Heart right ventricle (tissue), 16 donors: ENCODE data around the gene SMYD3. TPM values are rescaled to one million over a fixed set of nuclear protein-coding genes. Genes with fewer than 3 reads are reported as not detected.

Source experiments
- ATAC-seq, 8 donors: fragments of 200-7000 bp; cut with Tn5 transposase; one replicate each; pipeline ENCODE4 v1.9.1; 2020; ENCODE audit warnings: mild to moderate bottlenecking in 8 of 8, moderate library complexity in 8 of 8, moderate number of reproducible peaks in 1 of 8
- DNase-seq, 2 donors: peaks; one replicate each; pipeline ENCODE4 v3.0.0-alpha.2; 2020
- H3K27ac ChIP-seq, 10 donors: fragments of 200-600 bp; sonication (generic) in 2 of 10; one replicate each; pipeline versions ENCODE4 v1.5.0 to v1.8.0; 2020 to 2022; ENCODE audit warnings: mild to moderate bottlenecking in 3 of 10
- H3K27me3 ChIP-seq, 7 donors: fragments of 200-600 bp; one replicate each; pipeline ENCODE4 v1.8.0; 2021 to 2022; ENCODE audit warnings: mild to moderate bottlenecking in 2 of 7
- H3K36me3 ChIP-seq, 9 donors: fragments of 200-600 bp; sonication (generic) in 1 of 9; one replicate each; pipeline versions ENCODE4 v1.5.0 to v1.8.0; 2020 to 2022; ENCODE audit warnings: mild to moderate bottlenecking in 2 of 9
- H3K4me1 ChIP-seq, 9 donors: fragments of 200-600 bp; sonication (generic) in 1 of 9; one replicate each; pipeline versions ENCODE4 v1.5.0 to v1.8.0; 2020 to 2022; ENCODE audit warnings: mild to moderate bottlenecking in 4 of 9
- H3K4me3 ChIP-seq, 10 donors: fragments of 200-600 bp; sonication (generic) in 2 of 10; one replicate each; pipeline versions ENCODE4 v1.5.0 to v1.8.0; 2020 to 2022; ENCODE audit warnings: mild to moderate bottlenecking in 7 of 10, moderate library complexity in 2 of 10
- H3K9me3 ChIP-seq, 11 donors: fragments of 200-600 bp in 10 of 11; sonication (generic) in 2 of 11; one replicate each; pipeline versions ENCODE4 v1.5.0 to v1.8.0; 2013 to 2022; ENCODE audit warnings: mild to moderate bottlenecking in 2 of 11, control low read depth in 1 of 11, moderate library complexity in 1 of 11
- WGBS, 2 donors: extraction: QIAGEN DNeasy Blood & Tissue Kit; methylation state at CpG; one replicate each; pipeline ENCODE4 v1.1.7; 2013; ENCODE audit warnings: inconsistent platforms in 1 of 2; 5-methylcytosine and 5-hydroxymethylcytosine counted together
- intact Hi-C, 10 donors: fragments of 100-400 bp; cut with DNase I; formaldehyde crosslinking; loops; one replicate each; pipeline versions ENCODE4 v1.11.1 to v1.14.2; 2022
- polyA plus RNA-seq, 2 donors: library from polyadenylated mRNA; stranded (reverse); fragments of 200-250 nt; gene quantifications; one replicate each; pipeline ENCODE4 v1.2.3, GENCODE V29; 2013
- total RNA-seq, 10 donors: library from RNA; stranded (reverse); fragmentation: NEBNext Ultra II Directional in 3 of 10; extraction: Animal tissue kit (Norgen Biotek cat#: 25700) in 3 of 10; gene quantifications; one replicate each; pipeline versions ENCODE4 v1.2.1 to v1.2.4, GENCODE V29; 2021 to 2023
- TF ChIP-seq, protein P1 (sequence below), 9 donors: fragments of 200-600 bp; sonication (generic) in 2 of 9; IDR thresholded peaks; one replicate each; pipeline versions ENCODE4 v1.5.0 to v1.8.0; 2021 to 2022; ENCODE audit warnings: antibody characterized with exemption in 9 of 9, mild to moderate bottlenecking in 5 of 9, moderate library complexity in 1 of 9
- donor health status: Arrhythmogenic right ventricular cardiomyopathy.
- donor health status: ischemic (EF 13 %, LVEDD 7.1; RV severe dilation, severe dysfunction).
- donor health status: healthy with polysubstance abuse.
- donor health status: DM: no; HTN: yes; CAD: no.
- donor health status: DM: no; HTN: no; CAD: no.
- donor health status: ischemic (EF 25% LVEDD 6.9; RV normal size, moderate dysfunction).
- donor health status: ischemic (EF 25% LVEDD 5.7; RV mildly dilated, moderate dysfunction).
- donor health status: healthy.
- donor health status: DM: yes; HTN: yes; CAD: no.
- donor health status: Ischemic cardiomyopathy.
- donor health status: ischemic (EF 35%, LVEDD 5.7; RV mildly dilated, moderate dysfunction).
- donor health status: nonischemic (EF 11% LVEDD 7.7; RV severe dilation, severe dysfunction).
- donor health status: DM: yes; HTN: yes; CAD: no.
- donor health status: PGD.
- donor health status: ischemic (EF 29% LVEDD 5.4; RV normal size, mild dysfunction).
- donor health status: nonischemic (EF 23%, LVEDD 6.1; RV moderate dilation, normal function).

The SMYD3 gene
- total and polyA plus RNA-seq, 12 donors = 5.9 to 13.9 (median 8.1) TPM

GRCh38 chr1:246526380-246526779, 19.3 kb upstream of the SMYD3 start:
- intact Hi-C loops = no loop called here
- peaks cover 0 to 20% (median 0%) of the 10 kb centered on the region in 11 donors for H3K9me3 ChIP-seq
- no peaks in the 10 kb centered on the region for H3K36me3 ChIP-seq
- H3K27me3 ChIP-seq = no peaks in the 10 kb centered on the region
- ATAC-seq (no peak), DNase-seq (no peak)
- TF ChIP-seq, protein P1, sequence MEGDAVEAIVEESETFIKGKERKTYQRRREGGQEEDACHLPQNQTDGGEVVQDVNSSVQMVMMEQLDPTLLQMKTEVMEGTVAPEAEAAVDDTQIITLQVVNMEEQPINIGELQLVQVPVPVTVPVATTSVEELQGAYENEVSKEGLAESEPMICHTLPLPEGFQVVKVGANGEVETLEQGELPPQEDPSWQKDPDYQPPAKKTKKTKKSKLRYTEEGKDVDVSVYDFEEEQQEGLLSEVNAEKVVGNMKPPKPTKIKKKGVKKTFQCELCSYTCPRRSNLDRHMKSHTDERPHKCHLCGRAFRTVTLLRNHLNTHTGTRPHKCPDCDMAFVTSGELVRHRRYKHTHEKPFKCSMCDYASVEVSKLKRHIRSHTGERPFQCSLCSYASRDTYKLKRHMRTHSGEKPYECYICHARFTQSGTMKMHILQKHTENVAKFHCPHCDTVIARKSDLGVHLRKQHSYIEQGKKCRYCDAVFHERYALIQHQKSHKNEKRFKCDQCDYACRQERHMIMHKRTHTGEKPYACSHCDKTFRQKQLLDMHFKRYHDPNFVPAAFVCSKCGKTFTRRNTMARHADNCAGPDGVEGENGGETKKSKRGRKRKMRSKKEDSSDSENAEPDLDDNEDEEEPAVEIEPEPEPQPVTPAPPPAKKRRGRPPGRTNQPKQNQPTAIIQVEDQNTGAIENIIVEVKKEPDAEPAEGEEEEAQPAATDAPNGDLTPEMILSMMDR (IDR thresholded peaks at IDR 0.05) = no peak
- no peak overlapping the region for H3K4me3 ChIP-seq
- WGBS, 2 donors = 83 to 88% methylated on average over 4 of the region's 4 CpGs
- peaks cover 0 to 6% (median 0%) of the 10 kb centered on the region in 9 donors for H3K4me1 ChIP-seq
- H3K27ac ChIP-seq = no peak overlapping the region

- Histone ChIP-seq H3K27ac (no peak overlapping the region), H3K27me3 (no peaks in the 10 kb centered on the region), H3K4me3 (no peak overlapping the region), H3K36me3 (no peaks in the 10 kb centered on the region), H3K9me3 (peaks cover 0 to 33% (median 25%) of the 10 kb centered on the region in 11 donors), H3K4me1 (no peaks in the 10 kb centered on the region)
- TF ChIP-seq, protein P1 (IDR thresholded peaks at IDR 0.05) = no peak
- WGBS, 2 donors = 96 to 100% methylated on average over 1 of the region's 1 CpG
- ATAC-seq = no peak
- no peak for DNase-seq
- intact Hi-C loops = no loop called here
These were observed 12.4 kb upstream of the SMYD3 start for GRCh38 chr1:246519514-246519913.

- WGBS, 2 donors = 87 to 90% methylated on average over 17 of the region's 17 CpGs
These were observed 11.6 kb upstream of the SMYD3 start for GRCh38 chr1:246518456-246519205.

DNA sequence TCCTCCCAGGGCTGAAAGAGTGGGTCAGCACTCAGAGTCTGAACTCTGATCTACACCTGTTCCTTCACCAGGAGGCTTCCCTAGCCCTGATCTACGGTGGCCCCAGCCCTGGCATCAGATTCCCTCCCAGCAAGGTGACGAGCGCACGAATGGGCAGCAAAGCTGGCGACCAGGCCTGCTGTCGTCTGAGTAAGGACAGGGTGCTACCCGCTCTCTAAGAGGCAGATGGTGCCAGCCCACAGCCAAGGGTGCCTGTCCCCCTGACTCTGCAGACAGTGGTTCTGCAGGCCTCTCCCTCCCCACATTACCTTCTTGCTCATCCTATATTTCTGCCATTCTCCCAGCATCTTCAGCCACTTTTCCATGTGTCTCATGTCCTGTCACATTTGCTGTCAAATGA, 10.3 kb upstream of the SMYD3 start:
- TF ChIP-seq, protein P1 (IDR thresholded peaks at IDR 0.05) = no peak
- no peak overlapping the region for H3K27ac ChIP-seq
- H3K9me3 ChIP-seq = peaks cover 0 to 43% (median 30%) of the 10 kb centered on the region in 11 donors
- intact Hi-C loops = no loop called here
- no peaks in the 10 kb centered on the region for H3K27me3 ChIP-seq
- H3K4me3 ChIP-seq = no peak overlapping the region
- no peaks in the 10 kb centered on the region for H3K36me3 ChIP-seq
- DNase-seq (no peak), ATAC-seq (no peak)
- WGBS, 2 donors = 81 to 82% methylated on average over 7 of the region's 7 CpGs
- no peaks in the 10 kb centered on the region for H3K4me1 ChIP-seq

More at GRCh38 chr1:246518456-246519205, 11.6 kb upstream of the SMYD3 start:
- Histone ChIP-seq H3K4me1 (no peaks in the 10 kb centered on the region), H3K27ac (no peak overlapping the region), H3K36me3 (no peaks in the 10 kb centered on the region), H3K27me3 (no peaks in the 10 kb centered on the region), H3K9me3 (peaks cover 0 to 41% (median 30%) of the 10 kb centered on the region in 11 donors), H3K4me3 (no peak overlapping the region)
- ATAC-seq (no peak), DNase-seq (no peak)
- TF ChIP-seq, protein P1 (IDR thresholded peaks at IDR 0.05) = no peak
- intact Hi-C loops = no loop called here
